ENCODE results near the gene GAS2. TPM values are rescaled to one million over a fixed set of nuclear protein-coding genes. Genes with fewer than 3 reads are reported as not detected.

GAS2 gene
- total RNA-seq, 1 donor from 2014 or later, result 3.2 TPM

Small RNA genes within 50 kb of the gene (small RNA-seq; reads per million reads assigned to genes)
- gene RNA5SP338, result not detected

Other genes with a start within 250 kb of the GAS2 start
- 3.4 TPM for gene FANCF, start 40.8 kb upstream of the GAS2 start, total RNA-seq
- gene SVIP, start 163.2 kb downstream of the GAS2 start, total RNA-seq, result 3.2 TPM
- not detected for gene CCDC179, start 193.9 kb downstream of the GAS2 start, total RNA-seq